Esophagus (tissue), 2 donors: ENCODE results near the gene GHITM. TPM values are rescaled to one million over a fixed set of nuclear protein-coding genes. Genes with fewer than 3 reads are reported as not detected.
"Not testable (repeated sequence)": the region's sequence is repeated elsewhere in the genome, so short reads cannot be mapped to it uniquely, and the experiment has no call there.

ENCODE experiments used
- H3K27ac ChIP-seq, 2 donors: one replicate each; pipeline ENCODE4 v1.5.1; 2013; ENCODE audit warnings: low read depth in 2 of 2, mild to moderate bottlenecking in 2 of 2, inconsistent platforms in 1 of 2, low read length in 1 of 2, moderate library complexity in 1 of 2
- H3K27me3 ChIP-seq, 2 donors: one replicate each; pipeline ENCODE4 v1.6.1; 2013; ENCODE audit warnings: low read length in 2 of 2, control low read depth in 1 of 2, mild to moderate bottlenecking in 1 of 2; ENCODE audit not compliant: insufficient read depth in 2 of 2, control insufficient read depth in 1 of 2
- H3K36me3 ChIP-seq, 2 donors: one replicate each; pipeline ENCODE4 v1.6.1; 2013; ENCODE audit warnings: low read length in 1 of 2; ENCODE audit not compliant: control insufficient read depth in 2 of 2, insufficient read depth in 2 of 2
- H3K4me1 ChIP-seq, 2 donors: one replicate each; pipeline ENCODE4 v1.6.1; 2013; ENCODE audit warnings: low read length in 1 of 2; ENCODE audit not compliant: control insufficient read depth in 2 of 2, insufficient read depth in 2 of 2
- H3K4me3 ChIP-seq, 2 donors: one replicate each; pipeline ENCODE4 v1.5.1; 2013; ENCODE audit warnings: low read length in 2 of 2, mild to moderate bottlenecking in 2 of 2, low read depth in 1 of 2, moderate library complexity in 1 of 2
- H3K9me3 ChIP-seq, 2 donors: one replicate each; pipeline ENCODE4 v1.6.1; 2013; ENCODE audit warnings: mild to moderate bottlenecking in 2 of 2, low read depth in 1 of 2, low read length in 1 of 2, moderate library complexity in 1 of 2; ENCODE audit not compliant: control insufficient read depth in 2 of 2, insufficient read depth in 1 of 2
- WGBS, 2 donors: extraction: QIAGEN DNeasy Blood & Tissue Kit; methylation state at CpG; one replicate each; pipeline ENCODE4 v1.1.7; 2013; 5-methylcytosine and 5-hydroxymethylcytosine counted together
- polyA plus RNA-seq, 2 donors: library from polyadenylated mRNA; stranded (reverse); fragments of 200-250 nt; gene quantifications; one replicate each; pipeline ENCODE4 v1.2.3, GENCODE V29; 2013
- donor health status: healthy with polysubstance abuse.
- donor health status: Bipolar disorder and iron deficiency.

The GHITM gene
- polyA plus RNA-seq, 2 donors = 62.8 to 144 TPM

GRCh38 chr10:84172467-84173356 lies 33.4 kb downstream of the GHITM start:
- peaks cover 0 to 1% of the 10 kb centered on the region in 2 donors for H3K36me3 ChIP-seq
- H3K9me3 ChIP-seq = no peaks in the 10 kb centered on the region
- H3K27me3 ChIP-seq = no peaks in the 10 kb centered on the region
- 73 to 77% methylated on average over 9 of the region's 9 CpGs for WGBS, 2 donors
- H3K27ac ChIP-seq = peak overlapping the region; percentile 91 to 95
- H3K4me3 ChIP-seq = no peak overlapping the region
- peaks cover 9 to 27% of the 10 kb centered on the region in 2 donors for H3K4me1 ChIP-seq

GRCh38 chr10:84173501-84173929 lies 34.2 kb downstream of the GHITM start, which contains the start of gene GPR15LG:
Gene GPR15LG, plus strand, starts transcription at chr10:84173801. Its CDS starts 51 bp downstream, at chr10:84173852.
- H3K27me3 ChIP-seq = no peaks in the 10 kb centered on the region
- peaks cover 9 to 34% of the 10 kb centered on the region in 2 donors for H3K4me1 ChIP-seq
- H3K36me3 ChIP-seq = peaks cover 0 to 1% of the 10 kb centered on the region in 2 donors
- WGBS, 2 donors = 48 to 55% methylated on average over 2 of the region's 2 CpGs
- H3K27ac ChIP-seq = peak within 1 kb of the TSS; percentile 91 to 95
- no peaks in the 10 kb centered on the region for H3K9me3 ChIP-seq
- peak within 1 kb of the TSS; percentile 35 to 41 for H3K4me3 ChIP-seq

GRCh38 chr10:84175436-84175835 lies 36.1 kb downstream of the GHITM start:
- H3K9me3 ChIP-seq = peaks cover 0 to 3% of the 10 kb centered on the region in 2 donors
- no peaks in the 10 kb centered on the region for H3K27me3 ChIP-seq
- peaks cover 9 to 41% of the 10 kb centered on the region in 2 donors for H3K4me1 ChIP-seq
- peak overlapping the region in 1 of 2 donors; percentile 55 for H3K27ac ChIP-seq
- WGBS, 2 donors = 83 to 87% methylated on average over 6 of the region's 6 CpGs
- peak overlapping the region in 1 of 2 donors; percentile 21 for H3K4me3 ChIP-seq
- peaks cover 0 to 1% of the 10 kb centered on the region in 2 donors for H3K36me3 ChIP-seq

- Histone ChIP-seq H3K36me3 (peaks cover 0 to 1% of the 10 kb centered on the region in 2 donors), H3K27me3 (no peaks in the 10 kb centered on the region), H3K9me3 (peaks cover 0 to 3% of the 10 kb centered on the region in 2 donors), H3K4me1 (peaks cover 9 to 41% of the 10 kb centered on the region in 2 donors), H3K4me3 (no peak overlapping the region), H3K27ac (peak overlapping the region; percentile 68 to 82)
- 53 to 60% methylated on average over 4 of the region's 4 CpGs for WGBS, 2 donors
These were observed 37.0 kb downstream of the GHITM start for GRCh38 chr10:84176351-84176750.

GRCh38 chr10:84176836-84177474 lies 37.6 kb downstream of the GHITM start:
- Histone ChIP-seq H3K27me3 (no peaks in the 10 kb centered on the region), H3K9me3 (peaks cover 0 to 3% of the 10 kb centered on the region in 2 donors), H3K36me3 (peaks cover 0 to 1% of the 10 kb centered on the region in 2 donors), H3K4me1 (peaks cover 9 to 41% of the 10 kb centered on the region in 2 donors), H3K4me3 (no peak overlapping the region), H3K27ac (peak overlapping the region; percentile 68 to 82)
- 71 to 85% methylated on average over 4 of the region's 4 CpGs for WGBS, 2 donors

GRCh38 chr10:84177541-84178141 lies 38.3 kb downstream of the GHITM start:
- H3K27ac ChIP-seq = peak overlapping the region; percentile 68 to 82
- peaks cover 0 to 1% of the 10 kb centered on the region in 2 donors for H3K36me3 ChIP-seq
- H3K9me3 ChIP-seq = peaks cover 0 to 3% of the 10 kb centered on the region in 2 donors
- peaks cover 7 to 36% of the 10 kb centered on the region in 2 donors for H3K4me1 ChIP-seq
- whole genome bisulfite sequencing, 2 donors = 41 to 46% methylated on average over 8 of the region's 8 CpGs
- no peak overlapping the region for H3K4me3 ChIP-seq
- H3K27me3 ChIP-seq = no peaks in the 10 kb centered on the region

GRCh38 chr10:84178160-84178609 lies 38.9 kb downstream of the GHITM start:
- H3K36me3 ChIP-seq = peaks cover 0 to 1% of the 10 kb centered on the region in 2 donors
- no peak overlapping the region for H3K4me3 ChIP-seq
- H3K9me3 ChIP-seq = peaks cover 0 to 3% of the 10 kb centered on the region in 2 donors
- H3K27me3 ChIP-seq = no peaks in the 10 kb centered on the region
- H3K27ac ChIP-seq = peak overlapping the region; percentile 68 to 82
- peaks cover 2 to 31% of the 10 kb centered on the region in 2 donors for H3K4me1 ChIP-seq
- WGBS, 2 donors = 83 to 91% methylated on average over 3 of the region's 3 CpGs

GRCh38 chr10:84179059-84179710 lies 39.9 kb downstream of the GHITM start:
- WGBS, 2 donors = 34 to 49% methylated on average over 12 of the region's 12 CpGs
- H3K4me1 ChIP-seq = peaks cover 0 to 30% of the 10 kb centered on the region in 2 donors
- H3K27me3 ChIP-seq = no peaks in the 10 kb centered on the region
- H3K9me3 ChIP-seq = peaks cover 0 to 3% of the 10 kb centered on the region in 2 donors
- H3K4me3 ChIP-seq = no peak overlapping the region
- H3K27ac ChIP-seq = peak overlapping the region; percentile 63 to 85
- H3K36me3 ChIP-seq = peaks cover 0 to 1% of the 10 kb centered on the region in 2 donors

GRCh38 chr10:84180386-84180785 lies 41.1 kb downstream of the GHITM start:
- not testable (repeated sequence) for H3K27me3 ChIP-seq, H3K9me3 ChIP-seq, H3K4me3 ChIP-seq, H3K36me3 ChIP-seq
- 84 to 90% methylated on average over 16 to 20 of the region's 22 CpGs for WGBS, 2 donors
- peak overlapping the region; percentile 26 to 30 for H3K27ac ChIP-seq
- H3K4me1 ChIP-seq = peaks cover 0 to 30% of the 10 kb centered on the region in 2 donors
